IgD-negative memory B cell (primary cell): ENCODE measurements around the gene CAPZA1. TPM values are rescaled to one million over a fixed set of nuclear protein-coding genes. Genes with fewer than 3 reads are reported as not detected.
A peak's percentile ranks its signal among the peaks of the same experiment; 100 is the strongest.

Source experiments
- H3K27ac Mint-ChIP-seq, 3 donors: one replicate each; pipeline ENCODE4 v1.8.0; 2020 to 2022; ENCODE audit warnings: mild to moderate bottlenecking in 3 of 3, mixed read lengths in 3 of 3, moderate library complexity in 1 of 3
- H3K27me3 Mint-ChIP-seq: one replicate; pipeline ENCODE4 v1.8.0; 2021; ENCODE audit warnings: mixed read lengths
- H3K36me3 Mint-ChIP-seq: one replicate; pipeline ENCODE4 v1.8.0; 2020; ENCODE audit warnings: mild to moderate bottlenecking, mixed read lengths
- H3K4me1 Mint-ChIP-seq, 3 donors: one replicate each; pipeline ENCODE4 v1.8.0; 2020 to 2022; ENCODE audit warnings: mixed read lengths in 3 of 3, mild to moderate bottlenecking in 1 of 3
- H3K4me3 Mint-ChIP-seq, 4 donors: one replicate each; pipeline ENCODE4 v1.8.0; 2020 to 2022; ENCODE audit warnings: mild to moderate bottlenecking in 4 of 4, mixed read lengths in 4 of 4, moderate library complexity in 3 of 4
- H3K9me3 Mint-ChIP-seq, 3 donors: one replicate each; pipeline ENCODE4 v1.8.0; 2020 to 2021; ENCODE audit warnings: mixed read lengths in 3 of 3, mild to moderate bottlenecking in 1 of 3
- polyA plus RNA-seq: library from polyadenylated mRNA; unstranded; fragments of 300-500 nt; fragmentation: Illumina TruSeq; gene quantifications from one replicate; pipeline ENCODE4 v1.2.3, GENCODE V29; 2021

CAPZA1 gene
- polyA plus RNA-seq, result 192 TPM

DNA sequence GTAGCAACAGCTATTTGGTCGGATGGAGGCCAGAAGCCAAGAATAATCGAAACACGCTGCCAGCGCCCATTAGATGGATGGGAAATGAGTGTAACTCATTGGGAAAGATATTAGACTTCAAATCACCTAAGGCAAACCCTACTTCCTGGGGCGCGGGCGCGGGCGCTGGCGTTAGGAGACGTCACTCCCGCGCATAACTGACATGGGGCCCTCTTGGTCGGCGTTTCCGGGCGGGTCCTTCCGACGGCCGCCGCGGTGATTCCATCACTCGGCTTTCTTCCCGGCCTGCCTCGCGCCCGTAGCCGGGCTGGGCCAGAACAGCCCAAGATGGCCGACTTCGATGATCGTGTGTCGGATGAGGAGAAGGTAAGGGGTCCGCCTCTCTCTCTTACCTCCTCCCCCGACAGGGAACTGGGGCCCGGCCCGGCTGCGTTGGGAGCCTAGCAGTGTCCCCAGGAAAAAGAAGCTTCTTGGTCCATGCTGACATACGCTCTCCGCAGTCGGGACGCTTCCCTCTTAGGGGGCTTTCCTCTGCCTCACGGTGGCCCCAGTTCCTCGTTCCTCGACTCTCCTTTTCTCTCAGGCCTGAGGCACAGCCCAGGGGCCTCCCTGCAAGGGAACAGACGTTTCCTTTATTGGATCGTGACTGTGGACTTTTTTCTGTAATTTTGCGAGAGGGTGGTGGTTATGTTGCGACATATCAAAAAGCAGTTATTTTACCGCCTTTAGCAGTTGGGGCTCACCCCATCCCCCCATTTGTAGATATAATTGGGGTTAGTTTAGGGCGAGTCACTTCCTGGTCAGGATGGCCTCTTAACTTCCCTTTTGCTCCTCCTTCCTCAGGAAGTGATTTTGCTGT is at the start of gene CAPZA1:
Gene CAPZA1, plus strand, starts transcription at position 315 of the 859 bp plus-strand sequence. Its CDS starts 13 bp downstream, at position 328.
- H3K36me3 Mint-ChIP-seq, result peaks cover 3% of the 10 kb centered on the region
- peak within 1 kb of the TSS; percentile 97 to 99 (median 98) for H3K4me3 Mint-ChIP-seq
- no peaks in the 10 kb centered on the region for H3K9me3 Mint-ChIP-seq
- H3K27me3 Mint-ChIP-seq, result no peaks in the 10 kb centered on the region
- H3K4me1 Mint-ChIP-seq, result peaks cover 23 to 29% (median 29%) of the 10 kb centered on the region in 3 donors
- peak within 1 kb of the TSS; percentile 96 to 99 (median 99) for H3K27ac Mint-ChIP-seq

DNA sequence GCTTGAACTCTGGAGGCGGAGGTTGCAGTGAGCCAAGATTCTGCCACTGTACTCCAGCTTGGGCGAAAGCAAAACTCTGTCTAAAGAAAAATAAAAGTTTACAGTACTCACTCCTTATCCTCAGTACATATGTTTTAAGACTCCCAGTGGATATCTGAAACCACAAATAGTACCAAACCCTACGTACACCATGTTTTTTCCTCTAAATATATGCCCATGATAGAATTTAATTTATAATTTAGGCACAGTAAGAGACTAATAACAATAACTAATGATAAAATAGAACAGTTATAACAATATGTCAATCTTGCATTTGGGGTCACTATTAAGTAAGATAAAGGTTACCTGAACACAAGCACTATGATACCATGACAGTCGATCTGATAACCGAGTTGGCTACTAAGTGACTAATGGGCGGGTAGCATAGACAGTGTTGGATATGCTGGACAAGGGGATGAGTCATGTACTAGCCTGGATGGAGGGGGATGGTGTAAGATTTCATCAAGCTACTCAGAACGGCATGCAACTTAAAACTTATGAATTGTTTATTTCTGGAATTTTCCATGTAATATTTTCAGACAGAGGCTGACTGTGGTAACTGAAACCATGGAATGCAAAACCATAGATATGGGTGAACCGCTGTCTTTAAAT is 44.4 kb upstream of the CAPZA1 start:
- Mint-ChIP-seq H3K36me3 (peaks cover 16% of the 10 kb centered on the region), H3K4me3 (no peak overlapping the region), H3K4me1 (no peaks in the 10 kb centered on the region), H3K27ac (no peak overlapping the region), H3K27me3 (no peaks in the 10 kb centered on the region), H3K9me3 (peaks cover 0 to 2% (median 0%) of the 10 kb centered on the region in 3 donors)

DNA sequence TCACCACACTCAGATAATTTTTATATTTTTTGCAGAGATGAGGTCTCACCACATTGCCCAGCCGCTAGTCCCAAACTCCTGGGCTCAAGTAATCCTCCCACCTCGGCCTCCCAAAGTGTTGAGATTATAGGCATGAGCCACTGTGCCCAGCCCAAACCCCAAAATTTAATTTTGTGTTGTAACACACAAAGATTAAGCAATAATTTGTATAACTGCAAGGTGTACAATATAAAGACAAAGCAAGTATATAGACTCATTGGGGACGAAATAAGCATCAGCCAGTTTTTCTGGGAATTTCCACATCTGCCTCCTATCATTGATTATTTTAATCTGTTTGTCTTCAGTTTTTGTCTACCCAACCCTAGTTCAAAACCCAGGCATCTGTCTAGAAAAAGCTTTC is 43.4 kb upstream of the CAPZA1 start:
- Mint-ChIP-seq H3K4me1 (no peaks in the 10 kb centered on the region), H3K36me3 (peaks cover 13% of the 10 kb centered on the region), H3K27me3 (no peaks in the 10 kb centered on the region), H3K27ac (no peak overlapping the region), H3K4me3 (no peak overlapping the region), H3K9me3 (peaks cover 0 to 2% (median 0%) of the 10 kb centered on the region in 3 donors)

DNA sequence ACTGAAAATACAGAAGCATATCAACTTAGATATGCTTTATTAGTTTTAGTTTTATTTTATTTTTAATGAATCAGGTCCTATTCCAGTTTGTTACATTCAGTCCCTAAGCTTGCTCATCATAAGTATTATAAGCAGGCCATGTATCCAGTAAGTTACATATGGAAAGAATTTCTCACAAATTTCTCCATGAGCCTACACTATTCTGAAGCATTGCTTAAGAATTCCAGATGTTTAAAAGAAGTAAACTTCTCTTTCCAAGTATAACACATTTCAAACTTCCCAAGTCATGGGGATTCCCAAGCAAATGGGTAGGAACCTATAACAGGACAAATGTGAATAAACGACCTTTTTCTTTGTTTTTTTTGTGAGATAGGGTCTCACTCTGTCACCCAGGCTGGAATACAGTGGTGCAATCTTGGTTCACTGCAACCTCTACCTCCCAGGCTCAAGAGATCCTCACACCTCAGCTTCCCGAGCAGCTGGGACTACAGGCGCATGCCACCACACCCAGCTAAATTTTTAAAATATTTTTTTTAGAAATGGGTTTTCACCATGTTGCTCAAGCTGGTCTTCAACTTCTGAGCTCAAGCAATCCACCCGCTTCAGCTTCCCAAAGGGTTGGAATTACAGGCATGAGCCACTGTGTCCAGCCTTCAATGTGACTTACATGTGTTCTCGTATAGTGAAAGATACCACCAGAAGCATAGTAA is 39.7 kb upstream of the CAPZA1 start:
- H3K4me3 Mint-ChIP-seq, result no peak overlapping the region
- peaks cover under 1% of the 10 kb centered on the region for H3K36me3 Mint-ChIP-seq
- H3K9me3 Mint-ChIP-seq, result peaks cover 0 to 2% (median 0%) of the 10 kb centered on the region in 3 donors
- no peak overlapping the region for H3K27ac Mint-ChIP-seq
- H3K4me1 Mint-ChIP-seq, result no peaks in the 10 kb centered on the region
- no peaks in the 10 kb centered on the region for H3K27me3 Mint-ChIP-seq

DNA sequence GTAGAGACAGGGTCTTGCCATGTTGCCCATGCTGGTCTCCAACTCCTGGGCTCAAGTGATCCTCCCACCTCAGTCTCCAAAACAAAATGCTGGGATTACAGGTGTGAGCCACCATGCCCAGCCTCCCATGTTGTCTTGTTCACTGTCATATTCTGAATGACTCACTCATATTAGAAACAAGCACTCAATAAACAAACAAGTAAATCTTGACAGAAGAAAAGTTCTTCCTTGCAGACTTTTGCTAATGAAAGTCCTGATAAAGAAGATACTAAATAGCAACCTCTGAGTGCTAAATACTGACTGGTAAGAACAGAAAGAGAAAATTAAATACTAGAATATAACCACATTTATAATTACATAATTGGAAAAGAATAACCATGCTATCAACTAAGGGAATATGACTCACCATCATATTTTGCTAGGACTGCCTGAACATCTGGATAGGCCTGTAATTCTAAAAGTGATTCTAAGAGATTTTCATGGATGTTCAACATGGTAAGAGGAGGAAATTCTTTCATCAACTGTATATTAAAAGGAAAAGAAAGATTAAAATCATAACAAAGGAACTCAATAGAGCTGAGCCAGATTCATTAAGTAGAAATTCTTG is 37.9 kb upstream of the CAPZA1 start:
- Mint-ChIP-seq H3K27me3 (no peaks in the 10 kb centered on the region), H3K36me3 (peaks cover under 1% of the 10 kb centered on the region), H3K9me3 (no peaks in the 10 kb centered on the region), H3K4me1 (no peaks in the 10 kb centered on the region), H3K4me3 (no peak overlapping the region), H3K27ac (no peak overlapping the region)

DNA sequence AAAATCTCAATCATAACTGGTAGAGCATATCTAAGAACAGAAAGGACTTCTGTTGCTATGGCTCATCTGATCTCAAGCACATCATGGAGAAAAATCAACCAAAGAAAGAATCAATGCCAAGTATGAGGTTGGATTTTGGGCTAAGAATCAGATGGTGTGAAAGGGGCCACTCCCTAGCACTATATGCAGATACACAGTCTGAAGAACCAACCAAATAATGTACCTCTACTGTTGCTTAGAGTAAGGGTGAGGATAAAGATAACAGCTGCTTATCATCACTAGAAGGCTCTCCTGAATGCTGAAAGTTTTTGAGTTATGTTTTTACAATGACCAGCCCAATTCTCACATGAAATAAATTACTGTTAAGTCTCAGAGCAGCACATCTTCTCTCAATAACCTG is 36.3 kb upstream of the CAPZA1 start:
- H3K4me3 Mint-ChIP-seq, result no peak overlapping the region
- H3K36me3 Mint-ChIP-seq, result peaks cover 10% of the 10 kb centered on the region
- H3K9me3 Mint-ChIP-seq, result peaks cover 0 to 3% (median 0%) of the 10 kb centered on the region in 3 donors
- no peaks in the 10 kb centered on the region for H3K27me3 Mint-ChIP-seq
- H3K4me1 Mint-ChIP-seq, result no peaks in the 10 kb centered on the region
- no peak overlapping the region for H3K27ac Mint-ChIP-seq

DNA sequence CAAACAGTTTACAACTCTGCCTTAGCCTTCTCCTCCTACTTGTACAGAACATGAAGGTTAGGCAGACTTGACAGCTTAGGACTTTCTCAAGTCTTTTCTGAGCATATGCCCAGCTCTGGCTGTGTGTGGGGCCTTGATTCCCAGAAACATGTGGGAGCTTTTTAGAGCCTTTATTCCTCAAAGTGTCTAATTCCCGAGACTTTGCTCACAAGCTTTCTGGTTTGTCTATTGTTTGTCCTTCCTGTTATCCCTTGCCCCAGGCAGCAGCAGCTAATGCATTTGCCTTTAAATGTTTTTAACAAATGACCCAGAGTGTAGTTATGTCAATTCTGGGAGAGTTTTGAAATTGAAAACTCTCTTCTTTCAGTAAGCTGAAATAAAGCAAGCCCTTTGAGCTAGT is 29.9 kb upstream of the CAPZA1 start:
- Mint-ChIP-seq H3K27ac (no peak overlapping the region), H3K4me1 (no peaks in the 10 kb centered on the region), H3K36me3 (peaks cover 23% of the 10 kb centered on the region), H3K9me3 (peaks cover 3 to 13% (median 3%) of the 10 kb centered on the region in 3 donors), H3K4me3 (no peak overlapping the region), H3K27me3 (no peaks in the 10 kb centered on the region)

DNA sequence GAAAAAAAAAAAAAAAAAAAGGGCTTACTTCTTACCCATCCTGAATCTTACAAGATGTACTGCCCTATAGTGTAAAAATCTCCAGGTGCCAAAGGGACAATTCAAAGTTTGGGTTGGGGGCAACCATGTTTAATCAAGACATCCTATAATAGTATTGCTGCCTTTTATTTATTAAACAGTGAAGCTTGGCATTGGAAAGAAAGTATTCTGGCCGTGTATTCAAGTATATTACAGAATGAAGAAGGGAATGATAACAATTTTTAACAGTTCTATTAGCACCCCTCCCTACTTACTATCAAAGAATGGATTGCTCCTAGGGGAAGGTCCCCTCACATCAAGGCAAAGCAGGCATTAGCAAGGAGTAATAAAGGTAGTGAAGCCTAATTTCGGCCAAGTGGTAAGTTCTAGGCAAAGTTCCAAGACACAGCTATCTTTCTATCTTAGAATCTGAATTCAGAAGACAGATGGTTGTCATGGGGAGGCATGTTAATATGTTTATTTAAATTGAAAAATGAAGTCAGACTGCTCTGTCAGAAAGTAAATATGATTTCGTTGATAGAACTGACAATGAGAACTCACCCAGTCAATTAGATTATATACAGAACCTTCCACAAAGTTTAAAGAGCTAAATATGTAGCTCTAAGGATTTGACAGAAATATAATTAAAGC is 25.3 kb upstream of the CAPZA1 start:
- Mint-ChIP-seq H3K27me3 (no peaks in the 10 kb centered on the region), H3K36me3 (peaks cover 12% of the 10 kb centered on the region), H3K9me3 (peaks cover 0 to 8% (median 3%) of the 10 kb centered on the region in 3 donors), H3K4me3 (no peak overlapping the region), H3K4me1 (no peaks in the 10 kb centered on the region), H3K27ac (no peak overlapping the region)

DNA sequence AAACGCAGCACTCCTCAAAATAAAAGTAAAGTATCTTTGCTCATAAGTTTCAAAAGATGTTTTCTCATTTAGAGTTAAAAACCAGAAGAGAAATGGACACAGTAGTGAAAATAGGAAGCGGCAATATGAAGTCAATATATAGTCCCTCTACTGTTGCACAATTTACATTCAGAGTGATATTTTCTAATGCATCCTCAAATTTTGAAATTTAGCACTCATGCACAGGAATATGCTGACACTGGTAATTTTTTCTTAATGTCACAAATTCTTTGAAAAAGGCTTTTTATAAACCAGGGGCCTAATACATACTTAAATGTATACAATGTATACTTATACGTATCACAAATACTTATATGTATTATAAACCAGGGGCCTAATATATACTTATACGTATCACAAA is 20.2 kb upstream of the CAPZA1 start:
- Mint-ChIP-seq H3K4me3 (no peak overlapping the region), H3K36me3 (peaks cover 2% of the 10 kb centered on the region), H3K9me3 (no peaks in the 10 kb centered on the region)

DNA sequence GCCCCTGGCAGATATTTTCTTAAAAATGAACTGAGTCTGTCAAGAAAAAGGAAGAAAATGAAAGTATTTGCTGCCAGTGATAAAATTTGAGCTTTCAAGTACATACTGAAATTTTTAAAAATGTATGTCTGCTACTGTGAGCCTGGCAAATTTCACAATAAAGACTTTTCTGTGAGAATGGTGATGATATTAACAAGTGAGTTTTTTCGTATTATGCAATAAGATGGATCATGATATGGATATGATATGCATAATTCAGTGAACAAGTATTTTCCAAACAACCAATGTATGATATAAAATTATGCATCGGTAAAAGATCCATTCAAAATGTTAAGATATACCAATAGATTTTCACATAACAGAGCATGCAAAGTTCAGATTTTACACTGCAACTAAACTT is 16.6 kb upstream of the CAPZA1 start:
- H3K27me3 Mint-ChIP-seq, result no peaks in the 10 kb centered on the region
- peaks cover 5 to 9% (median 7%) of the 10 kb centered on the region in 3 donors for H3K4me1 Mint-ChIP-seq
- H3K36me3 Mint-ChIP-seq, result peaks cover 5% of the 10 kb centered on the region
- H3K9me3 Mint-ChIP-seq, result no peaks in the 10 kb centered on the region
- H3K27ac Mint-ChIP-seq, result no peak overlapping the region
- no peak overlapping the region for H3K4me3 Mint-ChIP-seq

More for the DNA sequence above, 20.2 kb upstream of the CAPZA1 start:
- no peaks in the 10 kb centered on the region for H3K4me1 Mint-ChIP-seq
- no peak overlapping the region for H3K27ac Mint-ChIP-seq
- no peaks in the 10 kb centered on the region for H3K27me3 Mint-ChIP-seq

DNA sequence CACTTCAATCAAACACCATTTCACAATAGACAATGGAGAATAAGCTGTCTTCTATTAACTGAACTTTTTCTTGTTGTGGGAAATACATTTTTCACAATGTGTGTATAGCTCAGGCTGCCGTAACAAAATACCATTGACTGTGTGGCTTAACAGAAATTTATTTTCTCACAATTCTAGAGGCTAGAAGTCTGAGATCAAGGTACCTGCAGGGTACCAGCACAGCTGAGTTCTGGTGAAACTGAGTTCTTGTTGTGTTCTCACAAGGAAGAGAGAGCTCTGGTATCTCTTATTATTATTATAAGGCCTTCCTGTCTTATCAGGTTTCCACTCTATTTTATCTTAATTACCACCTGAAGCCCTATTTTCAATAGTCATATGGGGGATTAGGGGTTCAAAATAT is 16.1 kb upstream of the CAPZA1 start:
- Mint-ChIP-seq H3K27me3 (no peaks in the 10 kb centered on the region), H3K4me3 (no peak overlapping the region), H3K36me3 (peaks cover 5% of the 10 kb centered on the region), H3K27ac (no peak overlapping the region), H3K9me3 (no peaks in the 10 kb centered on the region), H3K4me1 (peaks cover 5 to 12% (median 9%) of the 10 kb centered on the region in 3 donors)

DNA sequence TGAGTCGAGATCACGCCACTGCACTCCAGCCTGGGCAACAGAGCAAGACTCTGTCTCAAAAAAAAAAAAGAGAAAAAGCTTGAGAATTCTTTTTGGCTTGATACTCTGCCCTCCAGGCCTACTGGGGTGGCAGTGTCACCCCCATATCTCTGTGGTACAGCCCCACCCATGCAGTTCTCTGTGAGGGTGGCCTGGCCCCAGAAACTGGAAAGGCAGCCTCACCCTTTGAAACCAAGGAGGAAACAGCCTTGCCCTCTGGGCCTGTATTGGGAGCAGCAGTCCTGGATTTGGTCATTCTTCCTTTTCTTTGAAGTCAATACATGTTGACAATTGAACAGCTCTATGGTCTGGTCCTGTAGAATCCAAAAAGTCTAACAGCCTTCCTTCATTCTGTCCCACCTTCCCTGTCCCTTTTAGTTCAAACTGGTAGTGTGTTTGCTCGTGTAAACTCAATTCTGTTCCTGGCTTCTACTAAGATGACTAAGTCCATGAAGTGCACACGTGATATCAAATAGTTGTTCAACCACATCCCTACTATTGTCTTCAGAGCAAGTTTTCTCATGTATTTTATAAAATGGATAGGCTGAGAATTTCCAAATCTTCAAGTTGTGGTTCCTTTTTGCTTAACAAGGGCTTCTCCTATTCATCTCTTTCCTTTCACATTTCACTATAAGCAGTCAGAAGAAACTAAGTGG is 13.9 kb upstream of the CAPZA1 start:
- no peak overlapping the region for H3K4me3 Mint-ChIP-seq
- H3K36me3 Mint-ChIP-seq, result peaks cover 5% of the 10 kb centered on the region
- H3K27ac Mint-ChIP-seq, result no peak overlapping the region
- peaks cover 5 to 13% (median 9%) of the 10 kb centered on the region in 3 donors for H3K4me1 Mint-ChIP-seq
- H3K27me3 Mint-ChIP-seq, result no peaks in the 10 kb centered on the region
- H3K9me3 Mint-ChIP-seq, result no peaks in the 10 kb centered on the region

DNA sequence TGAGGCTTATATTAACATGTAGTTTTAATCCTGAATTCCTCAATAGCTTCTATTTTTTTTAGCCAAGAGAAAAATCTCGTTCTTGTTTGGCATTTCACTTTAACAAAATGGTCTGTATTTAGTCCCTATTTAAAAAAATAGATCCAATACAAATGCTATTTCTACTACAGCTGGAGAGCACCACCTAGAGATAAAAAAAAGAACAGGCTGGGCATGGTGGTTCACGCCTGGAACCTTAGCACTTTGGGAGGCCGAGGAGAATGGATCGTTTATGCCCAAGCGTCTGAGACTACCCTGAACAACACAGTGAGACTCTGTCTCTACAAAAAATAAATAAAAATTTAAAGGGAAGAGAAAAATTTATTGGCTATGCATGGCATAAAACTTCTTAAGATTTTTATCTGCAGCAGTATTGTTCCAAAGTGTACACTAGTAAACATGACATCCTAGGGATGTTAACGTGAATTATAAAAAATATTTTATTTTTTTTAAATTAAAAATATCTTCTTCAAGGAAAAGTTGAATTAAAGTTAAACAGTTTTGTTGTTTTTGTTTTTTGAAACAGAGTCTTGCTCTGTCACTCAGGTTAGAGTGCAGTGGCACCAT is 5.1 kb upstream of the CAPZA1 start:
- Mint-ChIP-seq H3K9me3 (no peaks in the 10 kb centered on the region), H3K4me1 (peaks cover 6 to 14% (median 8%) of the 10 kb centered on the region in 3 donors), H3K27me3 (no peaks in the 10 kb centered on the region), H3K4me3 (peak overlapping the region in 1 of 4 donors; percentile 85), H3K36me3 (peaks cover 2% of the 10 kb centered on the region), H3K27ac (peak overlapping the region in 1 of 3 donors; percentile 86)
